GM10248 (cell line): ENCODE measurements around the gene AGFG2.

Experiments used
- CTCF ChIA-PET: fragments of 300-600 bp; sonication (Branson Sonifier 250); formaldehyde crosslinking; extraction: SDS; loops from one replicate; lab custom pipeline; 2021; ENCODE audit warnings: antibody characterized with exemption; lab: Yijun Ruan, JAX
- POLR2A ChIA-PET: fragments of 350-650 bp; sonication (Branson Sonifier 250); formaldehyde crosslinking; extraction: SDS; loops from one replicate; lab custom pipeline; 2020; ENCODE audit warnings: antibody characterized with exemption; lab: Yijun Ruan, JAX
- DNase-seq: peaks from one replicate; pipeline ENCODE4 v3.0.0; 2012; ENCODE audit errors: extremely low spot score
- CTCF ChIP-seq: IDR thresholded peaks from 2 replicates; pipeline ENCODE4 v1.5.1; 2012; ENCODE audit warnings: mild to moderate bottlenecking, low read depth; ENCODE audit errors: extremely low read depth, missing control alignments, control extremely low read depth

The AGFG2 gene

GRCh38 chr7:100607111-100607510, 68.1 kb downstream of the AGFG2 start:
- ChIA-PET POLR2A (no interaction called here), CTCF (interaction anchor here (1.2 to 3.8 kb wide), 5 partner anchors 8 to 98 kb away, joined by 3 to 11 read pairs (median 5); partner anchors contain the start of gene POP7)
- DNase-seq, result no peak
- TF ChIP-seq CTCF, result no peak

DNA sequence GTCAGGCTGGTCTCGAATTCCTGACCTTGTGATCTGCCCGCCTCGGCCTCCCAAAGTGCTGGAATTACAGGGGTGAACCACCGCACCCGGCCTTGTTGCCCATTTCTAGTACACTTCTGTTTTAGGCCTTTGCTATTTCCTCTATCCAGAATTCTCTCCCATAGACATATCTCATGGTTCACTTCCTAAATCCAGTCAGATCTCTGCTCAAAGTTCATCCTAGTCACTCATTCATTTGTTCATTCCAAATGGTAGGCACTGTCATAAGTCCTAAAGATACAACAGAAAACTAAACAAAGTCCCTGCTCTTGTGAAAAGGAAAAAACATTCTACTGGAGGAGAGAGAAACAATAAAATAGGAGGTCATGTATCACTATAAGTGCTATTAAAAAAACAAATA, 71.0 kb downstream of the AGFG2 start:
- TF ChIP-seq CTCF, result no peak
- CTCF ChIA-PET, result no interaction called here
- no peak for DNase-seq
- POLR2A ChIA-PET, result no interaction called here

- POLR2A ChIA-PET, result interaction anchor here (1.0 to 1.5 kb wide), 3 partner anchors 26 to 94 kb away, joined by 3 to 14 read pairs (median 4); partner anchors contain the start of genes FBXO24, LRCH4 and POP7
- CTCF ChIA-PET, result interaction anchor here (0.7 to 4.2 kb wide), 18 partner anchors 8 to 240 kb away, joined by 3 to 15 read pairs (median 4); partner anchors contain the start of genes FBXO24, POP7 and SLC12A9
- DNase-seq, result peak; percentile 99
- TF ChIP-seq CTCF, result no peak
These were observed 73.2 kb downstream of the AGFG2 start, which contains the start of gene MOSPD3 for GRCh38 chr7:100611983-100612729. Gene MOSPD3 (plus strand): TSS chr7:100612540. CDS start chr7:100612792, 252 bp downstream.

- CTCF ChIA-PET, result interaction anchor here (0.7 to 4.2 kb wide), 23 partner anchors 9 to 240 kb away, joined by 3 to 15 read pairs (median 3); partner anchors contain the start of genes FBXO24, POP7 and SLC12A9
- POLR2A ChIA-PET, result interaction anchor here (0.6 to 1.5 kb wide), 4 partner anchors 27 to 172 kb away, joined by 3 to 14 read pairs (median 4); partner anchors contain the start of genes FBXO24, LRCH4 and POP7
- TF ChIP-seq CTCF, result peak; percentile 19
- no peak for DNase-seq
These were observed 73.9 kb downstream of the AGFG2 start for GRCh38 chr7:100612730-100613390.

DNA sequence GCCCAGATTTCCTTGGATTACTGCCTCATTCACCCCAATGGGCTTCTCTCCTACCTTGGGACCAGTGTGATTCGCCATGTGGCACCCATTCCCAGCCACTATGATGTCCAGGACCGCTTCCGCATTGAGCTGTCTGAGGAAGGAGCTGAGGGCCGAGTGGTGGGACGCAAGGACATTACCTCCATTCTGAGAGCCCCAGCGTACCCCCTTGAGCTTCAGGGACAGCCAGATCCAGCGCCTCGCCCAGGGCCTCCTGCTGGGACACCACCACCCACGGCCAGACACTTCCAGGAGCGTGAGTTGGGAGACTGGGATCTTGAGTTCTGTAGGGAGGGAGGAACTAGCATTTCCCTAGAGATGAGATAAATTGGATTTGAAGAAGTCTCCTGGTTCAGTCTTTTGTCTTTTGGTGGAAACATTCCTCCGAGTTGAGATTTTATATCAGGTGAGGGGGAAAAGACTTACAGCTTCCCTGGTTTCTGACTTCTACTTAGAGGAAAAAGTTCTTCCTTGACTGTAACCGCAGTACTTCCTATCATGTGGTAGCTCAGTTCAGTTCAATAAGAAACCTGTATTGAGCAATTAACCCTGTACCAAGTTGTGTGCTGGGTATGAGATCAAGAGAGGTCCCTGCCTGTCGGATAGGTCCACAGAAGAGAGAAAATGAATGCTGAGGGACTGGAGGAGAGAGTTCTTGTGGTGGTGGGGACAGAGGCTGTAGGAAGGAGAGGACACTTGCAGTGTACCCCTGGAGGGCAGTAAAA, 74.6 kb downstream of the AGFG2 start:
- DNase-seq, result no peak
- ChIA-PET POLR2A (interaction anchor here (0.6 kb wide), 1 partner anchor 172 kb away, joined by 3 read pairs; no protein-coding TSS in a partner anchor), CTCF (interaction anchor here (0.7 to 4.2 kb wide), 13 partner anchors 12 to 131 kb away, joined by 3 to 15 read pairs (median 5); partner anchors contain the start of gene POP7)
- TF ChIP-seq CTCF, result no peak

DNA sequence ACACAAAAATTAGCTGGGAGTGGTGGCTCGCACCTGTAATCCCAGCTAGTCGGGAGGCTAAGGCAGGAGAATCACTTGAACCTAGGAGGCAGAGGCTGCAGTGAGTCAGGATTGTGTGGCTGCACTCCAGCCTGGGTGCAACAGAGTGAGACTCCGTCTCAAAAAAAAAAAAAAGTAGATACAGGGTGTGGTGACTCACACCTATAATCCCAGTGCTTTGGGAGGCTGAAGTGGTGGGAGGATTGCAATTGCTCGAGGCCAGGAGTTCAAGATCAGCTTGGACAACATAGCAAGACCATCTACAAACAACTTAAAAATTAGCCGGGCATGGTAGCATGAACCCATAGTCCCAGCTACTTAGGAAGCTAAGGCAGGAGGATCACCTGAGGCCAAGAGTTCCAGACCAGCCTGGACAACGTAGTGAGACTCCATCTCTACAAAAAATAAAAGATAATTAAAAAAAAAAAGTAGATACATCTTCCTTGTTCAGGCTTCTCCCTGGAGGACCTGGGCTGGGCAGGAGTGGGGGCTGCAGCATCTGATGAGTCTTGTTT, 75.4 kb downstream of the AGFG2 start:
- ChIA-PET CTCF (interaction anchor here (1.1 to 4.2 kb wide), 7 partner anchors 11 to 132 kb away, joined by 3 to 12 read pairs (median 6); partner anchors contain the start of gene POP7), POLR2A (no interaction called here)
- TF ChIP-seq CTCF, result no peak
- DNase-seq, result no peak
